GM18502 (cell line): ENCODE data around the gene CRTC3.

Experiments used
- ATAC-seq: cut with Tn5 transposase; IDR thresholded peaks from one replicate; pipeline ENCODE4 v1.9.1; 2021; ENCODE audit warnings: mild to moderate bottlenecking; ENCODE audit not compliant: unreplicated experiment, poor library complexity

CRTC3 gene

GRCh38 chr15:90560229-90560776 lies 30.6 kb downstream of the CRTC3 start:
- ATAC-seq = no peak

- no peak for ATAC-seq
Measured at GRCh38 chr15:90561344-90562244, 31.9 kb downstream of the CRTC3 start.

- no peak for ATAC-seq
Measured at GRCh38 chr15:90562669-90563068, 32.9 kb downstream of the CRTC3 start.

GRCh38 chr15:90563463-90563862 lies 33.7 kb downstream of the CRTC3 start:
- ATAC-seq = no peak

- ATAC-seq = no peak
Measured at GRCh38 chr15:90564051-90564450, 34.3 kb downstream of the CRTC3 start.

- no peak for ATAC-seq
Measured at GRCh38 chr15:90564590-90564989, 34.9 kb downstream of the CRTC3 start.

GRCh38 chr15:90565866-90566265 lies 36.1 kb downstream of the CRTC3 start:
- ATAC-seq = no peak

GRCh38 chr15:90570643-90571042 lies 40.9 kb downstream of the CRTC3 start:
- ATAC-seq = no peak

- no peak for ATAC-seq
Measured at GRCh38 chr15:90571063-90571541, 41.4 kb downstream of the CRTC3 start.

GRCh38 chr15:90572893-90573292 lies 43.2 kb downstream of the CRTC3 start:
- no peak for ATAC-seq

- no peak for ATAC-seq
Measured at GRCh38 chr15:90576711-90577389, 47.1 kb downstream of the CRTC3 start.

GRCh38 chr15:90579213-90579612 lies 49.5 kb downstream of the CRTC3 start:
- no peak for ATAC-seq

- no peak for ATAC-seq
Measured at GRCh38 chr15:90580099-90580498, 50.4 kb downstream of the CRTC3 start.

- no peak for ATAC-seq
Measured at GRCh38 chr15:90580541-90580940, 50.8 kb downstream of the CRTC3 start.

GRCh38 chr15:90580946-90581345 lies 51.2 kb downstream of the CRTC3 start:
- no peak for ATAC-seq

GRCh38 chr15:90581771-90582352 lies 52.1 kb downstream of the CRTC3 start:
- ATAC-seq = no peak

GRCh38 chr15:90582553-90582952 lies 52.8 kb downstream of the CRTC3 start:
- no peak for ATAC-seq

GRCh38 chr15:90583471-90584252 lies 53.9 kb downstream of the CRTC3 start:
- no peak for ATAC-seq

GRCh38 chr15:90584841-90585240 lies 55.1 kb downstream of the CRTC3 start:
- ATAC-seq = no peak

- ATAC-seq = no peak
Measured at GRCh38 chr15:90585863-90586262, 56.1 kb downstream of the CRTC3 start.
